HG03439 (cell line): ENCODE data around the gene ASPHD2.

Source experiments
- ATAC-seq: cut with Tn5 transposase; IDR thresholded peaks from one replicate; pipeline ENCODE4 v1.9.1; 2021; ENCODE audit warnings: mild to moderate bottlenecking, moderate library complexity; ENCODE audit not compliant: unreplicated experiment

Gene ASPHD2

GRCh38 chr22:26444777-26445176 lies 15.7 kb downstream of the ASPHD2 start:
- no peak for ATAC-seq

- no peak for ATAC-seq
These were observed 16.7 kb downstream of the ASPHD2 start for GRCh38 chr22:26445577-26446275.

GRCh38 chr22:26446808-26447515 lies 17.9 kb downstream of the ASPHD2 start:
- ATAC-seq: no peak

GRCh38 chr22:26447584-26448329 lies 18.7 kb downstream of the ASPHD2 start:
- no peak for ATAC-seq

DNA sequence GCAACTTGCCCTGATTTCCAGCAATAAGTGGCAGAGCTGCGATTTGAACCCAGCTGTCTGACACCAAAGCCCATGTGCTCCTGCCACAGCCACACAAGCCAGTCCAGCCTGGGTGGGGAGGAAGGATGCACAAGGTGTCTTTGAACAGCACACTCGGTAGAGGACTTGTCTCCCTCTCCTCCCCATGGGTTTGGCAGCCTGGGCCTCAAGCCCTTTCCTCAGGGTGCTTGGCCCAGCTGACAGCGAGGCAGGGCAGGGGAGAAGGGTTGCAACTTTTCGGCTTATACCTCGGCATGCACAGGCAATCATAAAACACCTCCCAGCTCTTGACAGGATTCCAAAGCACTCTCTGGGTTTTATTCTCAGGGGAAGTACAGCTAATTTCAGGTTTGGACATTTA lies 19.3 kb downstream of the ASPHD2 start:
- ATAC-seq: no peak

DNA sequence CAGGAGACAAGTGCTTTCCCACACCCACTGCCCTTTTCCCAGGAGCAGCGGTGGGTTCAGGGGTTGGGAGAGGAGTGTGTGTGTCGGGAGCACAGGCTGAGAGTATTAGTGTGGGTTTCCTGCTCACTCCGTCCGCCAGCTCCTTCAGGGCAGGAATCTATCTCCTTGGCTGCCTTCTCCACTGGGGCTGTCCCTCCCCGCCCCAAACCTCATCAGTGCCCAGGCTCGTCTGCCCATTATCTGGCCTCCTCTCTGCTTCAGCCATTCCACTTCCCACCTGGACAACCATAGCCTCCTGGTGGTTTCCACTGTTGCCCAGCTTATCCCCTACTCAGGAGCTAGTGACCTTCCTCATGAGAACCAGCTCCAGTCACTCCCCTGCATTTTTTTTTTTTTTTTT lies 19.9 kb downstream of the ASPHD2 start:
- no peak for ATAC-seq

DNA sequence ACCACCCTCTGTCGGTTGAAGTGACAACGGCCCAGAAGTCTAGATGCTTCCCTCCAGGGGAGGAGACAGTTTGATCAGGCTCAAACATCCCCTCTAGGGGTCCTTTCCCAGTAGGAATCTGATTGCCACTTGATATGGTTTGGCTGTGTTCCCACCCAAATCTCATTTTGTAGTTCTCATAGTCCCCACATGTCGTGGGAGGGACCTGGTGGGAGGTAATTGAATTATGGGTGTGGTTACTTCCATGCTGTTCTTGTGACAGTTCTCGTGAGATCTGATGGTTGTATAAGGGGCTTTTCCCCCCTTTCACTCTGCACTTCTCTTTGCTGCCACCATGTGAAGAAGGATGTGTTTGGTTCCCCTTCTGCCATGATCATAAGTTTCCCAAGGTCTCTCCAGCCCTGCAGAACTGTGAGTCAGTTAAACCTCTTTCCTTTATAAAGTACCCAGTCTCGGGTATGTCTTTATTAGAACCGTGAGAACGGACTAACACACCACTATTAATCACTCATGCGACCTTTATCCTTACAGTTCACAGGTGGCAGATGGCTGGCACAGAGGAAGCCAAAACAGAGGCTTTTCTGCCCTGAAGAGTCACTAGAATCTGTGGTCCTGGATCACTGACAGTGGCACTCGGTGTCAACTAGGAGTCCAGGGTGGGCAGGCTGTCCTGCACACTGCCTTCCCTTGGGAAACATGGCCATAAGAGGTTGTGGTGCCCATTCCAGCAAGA lies 21.6 kb downstream of the ASPHD2 start:
- ATAC-seq: no peak

GRCh38 chr22:26452236-26453016 lies 23.4 kb downstream of the ASPHD2 start:
- no peak for ATAC-seq

DNA sequence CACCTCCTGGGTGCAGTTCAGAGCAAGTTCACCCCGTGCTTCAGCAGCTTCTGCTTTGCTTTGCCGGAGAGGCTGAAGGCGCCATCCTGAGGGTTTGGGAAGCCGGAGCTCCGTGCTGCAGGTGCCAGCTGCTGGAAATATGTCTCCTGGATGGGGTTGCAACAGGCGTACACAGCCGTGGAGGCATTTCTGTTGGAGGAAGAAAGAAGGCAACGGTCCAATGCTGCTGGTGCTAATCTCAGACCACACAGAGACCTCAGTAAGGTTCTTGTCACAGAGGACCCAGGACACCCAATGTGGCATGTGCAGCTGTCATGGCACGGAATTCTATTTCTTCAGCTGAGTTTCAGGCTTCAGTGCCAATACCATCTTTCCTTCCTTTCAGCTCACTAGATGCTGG lies 24.2 kb downstream of the ASPHD2 start:
- ATAC-seq: no peak

GRCh38 chr22:26453812-26454500 lies 24.9 kb downstream of the ASPHD2 start:
- ATAC-seq: no peak

GRCh38 chr22:26457661-26458272 lies 28.7 kb downstream of the ASPHD2 start:
- ATAC-seq: no peak

DNA sequence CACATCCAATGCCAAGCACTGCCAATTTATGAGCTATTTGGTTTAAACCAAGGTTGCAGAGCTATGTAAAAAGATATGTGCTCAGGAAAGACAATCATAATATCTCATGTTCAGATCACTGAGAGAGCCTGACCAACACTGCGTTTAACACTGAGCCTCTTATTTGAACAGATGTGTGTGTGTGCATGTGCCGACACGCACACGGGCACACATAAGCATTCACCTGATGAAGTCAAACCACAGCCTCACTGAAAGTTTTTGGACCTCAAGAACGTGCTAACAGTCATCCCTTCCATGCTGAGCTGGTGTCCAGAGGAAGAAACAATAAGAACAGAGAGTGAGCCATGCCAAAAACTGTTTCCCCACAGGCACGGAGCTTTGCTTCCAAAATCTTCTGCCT lies 31.1 kb downstream of the ASPHD2 start:
- no peak for ATAC-seq

DNA sequence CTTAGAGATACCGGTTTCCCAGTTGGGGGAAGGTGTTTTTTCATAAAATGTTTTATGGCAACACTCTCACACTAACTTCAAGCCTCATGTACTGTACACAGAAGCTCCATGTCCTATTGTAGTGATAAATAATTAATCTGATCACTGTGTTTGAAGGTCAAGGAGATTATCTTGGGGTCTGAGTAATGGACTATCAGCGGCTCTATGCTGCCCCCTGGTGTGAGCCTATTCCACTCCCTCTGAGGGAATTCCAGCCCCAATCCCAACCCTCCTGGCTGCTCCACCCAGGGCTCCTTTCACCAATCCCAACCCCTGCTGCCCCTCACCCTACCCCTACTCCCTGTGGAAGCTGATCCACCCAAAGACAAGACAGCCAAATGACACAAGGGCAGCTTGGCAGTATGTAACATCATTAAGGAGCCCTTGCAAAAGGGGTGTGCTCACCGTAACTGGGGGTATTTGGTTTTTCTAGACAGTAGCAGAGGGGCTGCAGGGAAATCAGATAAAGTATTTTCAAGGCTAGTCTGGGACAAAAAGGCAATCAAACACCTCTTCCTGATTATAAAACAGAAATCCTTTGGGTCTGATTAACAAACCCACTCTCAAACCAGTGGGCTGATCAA lies 32.2 kb downstream of the ASPHD2 start:
- no peak for ATAC-seq

DNA sequence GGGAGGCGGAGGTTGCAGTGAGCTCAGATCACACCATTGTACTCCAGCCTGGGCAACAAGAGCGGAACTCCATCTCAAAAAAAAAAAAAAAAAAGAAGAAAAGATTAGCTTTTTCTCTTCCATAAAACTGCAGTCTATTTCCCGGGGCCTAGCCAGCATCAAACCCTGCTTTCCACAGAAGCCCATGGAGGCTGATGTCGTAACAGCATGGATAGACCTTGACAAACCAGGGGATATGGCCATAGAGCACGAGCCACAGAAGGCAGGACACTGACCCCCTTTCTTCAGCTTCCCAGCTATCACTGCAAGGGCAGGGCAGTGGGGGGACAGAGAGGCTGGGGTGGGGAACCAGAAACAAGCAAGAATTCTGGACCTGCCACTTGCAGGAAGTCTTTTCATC lies 33.0 kb downstream of the ASPHD2 start:
- ATAC-seq: no peak

GRCh38 chr22:26462641-26463040 lies 33.6 kb downstream of the ASPHD2 start:
- no peak for ATAC-seq

DNA sequence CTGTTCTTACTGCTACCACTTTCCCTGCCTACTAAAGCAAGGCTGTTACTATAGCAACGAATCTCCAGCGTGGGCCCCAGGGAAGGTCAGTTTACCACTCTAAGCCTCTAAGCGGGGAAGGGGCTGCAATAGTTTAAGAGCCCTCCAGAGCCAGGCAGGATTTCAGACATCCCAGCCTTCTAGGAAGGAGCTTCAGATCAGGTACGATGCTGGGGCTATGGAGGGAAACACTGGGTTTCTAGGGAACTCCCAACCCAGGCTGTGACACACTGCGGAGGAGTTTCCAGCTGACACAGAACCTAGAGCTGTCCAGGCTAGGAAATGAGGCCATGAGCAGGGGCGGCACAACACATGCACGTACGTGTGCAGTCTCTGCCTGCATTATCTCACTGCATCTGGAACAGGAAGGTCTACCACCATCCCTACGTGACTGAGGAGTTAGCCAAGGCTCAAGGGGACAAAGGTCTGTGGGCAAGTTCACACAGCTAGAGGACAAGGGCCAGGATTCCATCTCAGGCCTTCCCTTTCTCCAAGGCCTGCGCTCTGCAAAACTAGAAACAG lies 34.1 kb downstream of the ASPHD2 start:
- ATAC-seq: no peak

- no peak for ATAC-seq
These were observed 34.6 kb downstream of the ASPHD2 start for GRCh38 chr22:26463688-26464087.

GRCh38 chr22:26464312-26464711 lies 35.3 kb downstream of the ASPHD2 start:
- ATAC-seq: no peak

DNA sequence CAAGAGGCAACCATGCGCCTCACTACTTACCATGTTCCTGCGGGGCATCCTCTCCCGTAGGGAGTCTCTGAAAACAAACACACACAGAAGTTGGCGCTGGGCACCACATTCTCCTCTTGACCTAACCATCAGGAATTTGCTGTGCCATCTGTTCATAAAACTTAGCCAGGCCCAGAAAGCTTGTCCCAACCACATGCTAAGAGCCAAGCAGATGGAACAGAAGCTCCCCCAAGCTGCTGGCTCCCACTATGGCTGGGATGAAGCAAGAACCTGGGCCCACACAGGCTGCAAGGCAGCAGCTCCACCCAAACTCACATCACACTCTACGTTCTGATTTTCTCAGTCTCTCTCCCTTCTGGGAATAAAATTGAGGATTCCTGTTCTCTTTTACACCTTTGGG lies 37.1 kb downstream of the ASPHD2 start:
- ATAC-seq: no peak
